Measurements from ENCODE around the gene MYH11.

GRCh38 chr16:15888072-15888976 is 31.5 kb upstream of the MYH11 start, which contains the start of gene CEP20:
- TF ChIP-seq CTCF (IDR thresholded peaks at IDR 0.05), result peak; percentile 54 to 78 (median 65)
- TF ChIP-seq POLR2AphosphoS5 (IDR thresholded peaks at IDR 0.05), result peak; percentile 36 to 70 (median 51)
- TF ChIP-seq POLR2A (IDR thresholded peaks at IDR 0.05), result peak; percentile 53

Data from breast epithelium (tissue), 3 donors.